ENCODE results near the gene COL6A3. TPM values are rescaled to one million over a fixed set of nuclear protein-coding genes. Genes with fewer than 3 reads are reported as not detected.
"Not testable (repeated sequence)": the region's sequence is repeated elsewhere in the genome, so short reads cannot be mapped to it uniquely, and the experiment has no call there.

Gene COL6A3
- total and polyA plus RNA-seq, 2 donors, result 412 to 1,173 TPM

DNA sequence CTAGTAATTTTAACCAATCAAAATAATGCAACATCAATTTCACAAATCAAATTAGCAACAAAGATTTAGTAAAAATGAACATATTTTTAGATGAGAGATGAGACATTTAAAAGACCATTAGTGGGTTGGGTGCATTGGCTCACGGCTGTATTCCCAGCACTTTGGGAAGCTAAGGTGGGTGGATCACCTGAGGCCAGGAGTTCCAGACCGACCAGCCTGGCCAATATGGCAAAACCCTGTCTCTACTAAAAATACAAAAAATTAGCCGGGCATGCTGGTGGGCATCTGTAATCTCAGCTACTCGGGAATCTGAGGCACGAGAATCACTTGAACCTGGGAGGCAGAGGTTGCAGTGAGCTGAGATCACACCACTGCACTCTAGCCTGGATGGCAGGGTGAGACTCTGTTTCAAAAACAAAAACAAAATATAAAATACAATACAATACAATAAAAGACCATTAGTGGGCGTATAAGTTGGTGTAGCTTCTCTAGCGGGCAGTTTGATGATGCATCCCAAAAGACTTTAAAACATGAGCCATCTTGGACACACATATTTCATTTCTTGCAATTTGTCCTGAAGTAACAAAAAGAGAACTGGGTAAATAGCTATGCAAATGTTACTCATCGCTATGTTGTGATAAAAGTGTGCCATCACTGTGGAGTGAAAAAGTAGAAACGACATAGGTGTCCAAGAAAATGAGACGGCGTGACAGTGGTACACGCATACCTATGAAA lies 101.8 kb downstream of the COL6A3 start:
- no peaks in the 10 kb centered on the region for H3K36me3 ChIP-seq (ENCODE audit: insufficient read depth)
- H3K4me1 ChIP-seq (ENCODE audit: insufficient read depth), result no peaks in the 10 kb centered on the region
- H3K4me3 ChIP-seq (ENCODE audit: low read depth, low read length), result no peak overlapping the region
- 95% methylated on average over 12 of the region's 12 CpGs for WGBS
- H3K27ac ChIP-seq (ENCODE audit: low read depth), result no peak overlapping the region
- DNase-seq (ENCODE audit: extremely low spot score), result no peak

- no peak overlapping the region for H3K4me3 ChIP-seq (ENCODE audit: low read depth, low read length)
- no peak overlapping the region for H3K27ac ChIP-seq (ENCODE audit: low read depth)
- no peaks in the 10 kb centered on the region for H3K36me3 ChIP-seq (ENCODE audit: insufficient read depth)
- no peaks in the 10 kb centered on the region for H3K4me1 ChIP-seq (ENCODE audit: insufficient read depth)
- DNase-seq (ENCODE audit: extremely low spot score), result no peak
- WGBS, result 62% methylated on average over 14 of the region's 14 CpGs
These were observed 103.3 kb downstream of the COL6A3 start for GRCh38 chr2:237310515-237311114.

GRCh38 chr2:237309416-237309815 lies 104.5 kb downstream of the COL6A3 start:
- 37% methylated on average over 4 of the region's 4 CpGs for WGBS
- Histone ChIP-seq H3K4me1 (ENCODE audit: insufficient read depth) (no peaks in the 10 kb centered on the region), H3K36me3 (ENCODE audit: insufficient read depth) (no peaks in the 10 kb centered on the region), H3K4me3 (ENCODE audit: low read depth, low read length) (no peak overlapping the region), H3K27ac (ENCODE audit: low read depth) (no peak overlapping the region)
- DNase-seq (ENCODE audit: extremely low spot score), result no peak

DNA sequence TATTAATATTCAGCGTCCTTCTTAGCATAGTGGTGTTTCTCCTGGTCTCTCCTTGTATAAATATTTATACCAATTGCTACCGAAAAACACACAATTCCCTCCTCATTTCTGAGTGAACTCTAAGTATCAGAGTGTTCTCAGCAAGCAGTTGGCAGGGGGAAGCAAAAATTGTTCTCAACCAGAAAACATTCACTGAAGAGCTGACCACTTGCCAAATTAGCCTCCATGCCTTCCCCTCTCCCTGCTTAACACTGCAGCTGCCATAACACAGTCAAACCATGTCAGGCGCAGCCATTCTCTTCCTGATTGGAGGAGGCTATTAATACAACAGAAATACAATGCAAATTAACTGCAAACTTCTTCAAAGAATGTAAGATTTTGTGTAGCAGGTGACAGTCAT lies 105.0 kb downstream of the COL6A3 start:
- no peaks in the 10 kb centered on the region for H3K4me1 ChIP-seq (ENCODE audit: insufficient read depth)
- DNase-seq (ENCODE audit: extremely low spot score), result no peak
- no peaks in the 10 kb centered on the region for H3K36me3 ChIP-seq (ENCODE audit: insufficient read depth)
- H3K27ac ChIP-seq (ENCODE audit: low read depth), result no peak overlapping the region
- H3K4me3 ChIP-seq (ENCODE audit: low read depth, low read length), result no peak overlapping the region
- 49% methylated on average over 3 of the region's 3 CpGs for WGBS

- Histone ChIP-seq H3K27ac (ENCODE audit: low read depth) (no peak overlapping the region), H3K4me3 (ENCODE audit: low read depth, low read length) (no peak overlapping the region), H3K4me1 (ENCODE audit: insufficient read depth) (no peaks in the 10 kb centered on the region), H3K36me3 (ENCODE audit: insufficient read depth) (no peaks in the 10 kb centered on the region)
- WGBS, result 75% methylated on average over 7 of the region's 7 CpGs
- DNase-seq (ENCODE audit: extremely low spot score), result no peak
These were observed 106.5 kb downstream of the COL6A3 start for GRCh38 chr2:237307474-237307873.

- WGBS, result 89% methylated on average over 3 of the region's 3 CpGs
- DNase-seq (ENCODE audit: extremely low spot score), result no peak
- Histone ChIP-seq H3K4me3 (ENCODE audit: low read depth, low read length) (no peak overlapping the region), H3K36me3 (ENCODE audit: insufficient read depth) (no peaks in the 10 kb centered on the region), H3K27ac (ENCODE audit: low read depth) (no peak overlapping the region), H3K4me1 (ENCODE audit: insufficient read depth) (no peaks in the 10 kb centered on the region)
These were observed 107.2 kb downstream of the COL6A3 start for GRCh38 chr2:237306787-237307170.

GRCh38 chr2:237306083-237306786 lies 107.7 kb downstream of the COL6A3 start:
- H3K27ac ChIP-seq (ENCODE audit: low read depth), result no peak overlapping the region
- no peaks in the 10 kb centered on the region for H3K36me3 ChIP-seq (ENCODE audit: insufficient read depth)
- 88% methylated on average over 7 of the region's 7 CpGs for WGBS
- H3K4me3 ChIP-seq (ENCODE audit: low read depth, low read length), result no peak overlapping the region
- DNase-seq (ENCODE audit: extremely low spot score), result no peak
- H3K4me1 ChIP-seq (ENCODE audit: insufficient read depth), result no peaks in the 10 kb centered on the region

- Histone ChIP-seq H3K4me1 (ENCODE audit: insufficient read depth) (no peaks in the 10 kb centered on the region), H3K27ac (ENCODE audit: low read depth) (no peak overlapping the region), H3K4me3 (ENCODE audit: low read depth, low read length) (no peak overlapping the region), H3K36me3 (ENCODE audit: insufficient read depth) (no peaks in the 10 kb centered on the region)
- DNase-seq (ENCODE audit: extremely low spot score), result no peak
These were observed 108.4 kb downstream of the COL6A3 start for GRCh38 chr2:237305579-237305978.

DNA sequence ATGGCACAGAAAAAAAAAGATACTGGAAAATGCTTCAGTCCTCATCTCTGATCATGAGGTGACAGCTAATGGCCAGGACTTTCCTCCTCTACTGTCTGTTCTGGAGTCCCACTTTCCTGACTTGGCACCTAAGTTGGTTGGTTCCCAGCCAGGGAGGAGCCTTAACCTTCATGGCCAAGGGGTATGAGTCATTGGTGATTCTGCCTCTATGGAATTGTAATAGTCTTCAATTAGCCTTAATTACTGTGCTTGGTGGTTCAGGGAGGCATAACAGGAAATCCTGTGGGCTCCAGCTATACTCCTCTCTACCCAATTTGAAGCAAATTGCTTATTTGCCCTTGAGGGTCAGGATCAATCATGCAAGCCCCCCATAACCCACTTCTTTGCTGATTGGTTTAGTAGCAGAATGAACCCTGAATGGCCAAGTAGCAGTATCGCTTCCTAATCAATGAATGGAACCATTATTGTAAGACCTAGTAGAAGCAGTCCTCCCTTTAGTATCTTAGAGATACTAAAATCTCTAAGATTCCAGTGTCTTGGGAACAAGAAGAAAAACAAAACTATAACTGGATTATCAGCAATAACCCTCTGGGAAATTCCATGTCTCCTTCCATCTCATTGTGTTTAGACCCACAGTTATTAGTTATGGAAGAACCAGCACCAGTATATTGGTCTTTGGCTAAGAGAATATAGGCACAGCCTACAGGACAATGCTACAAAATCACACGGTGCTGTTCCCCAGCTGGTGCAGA lies 109.0 kb downstream of the COL6A3 start:
- no peaks in the 10 kb centered on the region for H3K4me1 ChIP-seq (ENCODE audit: insufficient read depth)
- H3K27ac ChIP-seq (ENCODE audit: low read depth), result no peak overlapping the region
- WGBS, result 92% methylated on average over 2 of the region's 2 CpGs
- H3K4me3 ChIP-seq (ENCODE audit: low read depth, low read length), result no peak overlapping the region
- H3K36me3 ChIP-seq (ENCODE audit: insufficient read depth), result no peaks in the 10 kb centered on the region
- DNase-seq (ENCODE audit: extremely low spot score), result no peak

DNA sequence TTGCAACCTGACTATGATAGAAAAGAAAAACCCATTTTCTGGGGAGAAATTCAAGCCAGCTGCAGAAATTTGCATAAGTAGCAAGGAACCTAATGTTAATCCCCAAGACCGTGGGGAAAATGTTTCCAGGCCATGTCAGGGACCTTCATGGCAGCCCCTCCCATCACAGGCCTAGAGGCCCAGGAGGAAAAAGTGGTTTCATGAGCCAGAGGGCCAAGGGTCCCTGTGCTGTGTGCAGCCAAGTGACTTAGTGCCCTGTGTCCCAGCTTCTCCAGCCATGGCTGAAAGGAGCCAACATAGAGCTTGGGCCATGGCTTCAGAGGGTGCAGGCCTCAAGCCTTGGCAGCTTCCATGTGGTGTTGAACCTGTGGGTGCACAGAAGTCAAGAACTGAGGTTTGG lies 110.7 kb downstream of the COL6A3 start:
- H3K36me3 ChIP-seq (ENCODE audit: insufficient read depth); H3K4me1 ChIP-seq (ENCODE audit: insufficient read depth); DNase-seq (ENCODE audit: extremely low spot score); H3K4me3 ChIP-seq (ENCODE audit: low read depth, low read length); H3K27ac ChIP-seq (ENCODE audit: low read depth): not testable (repeated sequence)
- 87% methylated on average over 1 of the region's 1 CpG for WGBS

DNA sequence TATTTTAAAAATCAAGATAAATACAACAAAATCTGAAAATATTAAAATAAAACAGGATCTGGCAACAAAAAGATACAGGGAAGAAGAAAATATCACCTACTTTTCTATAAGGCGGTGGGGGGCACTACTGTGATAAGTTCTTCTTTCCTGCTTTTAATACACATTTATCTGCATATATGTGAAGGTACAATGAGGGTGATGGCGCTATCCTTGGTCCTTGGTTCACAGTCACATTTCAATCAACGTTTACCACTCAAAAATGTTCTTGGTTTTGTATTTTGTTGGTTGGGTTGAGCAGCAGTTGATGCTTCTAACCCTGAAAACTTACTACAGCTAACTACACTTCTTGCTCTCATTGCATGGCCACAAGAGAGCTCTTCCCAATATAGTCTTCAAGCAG lies 112.4 kb downstream of the COL6A3 start:
- 91% methylated on average over 3 of the region's 3 CpGs for WGBS
- Histone ChIP-seq H3K4me3 (ENCODE audit: low read depth, low read length) (no peak overlapping the region), H3K27ac (ENCODE audit: low read depth) (no peak overlapping the region), H3K36me3 (ENCODE audit: insufficient read depth) (no peaks in the 10 kb centered on the region), H3K4me1 (ENCODE audit: insufficient read depth) (peaks cover 3% of the 10 kb centered on the region)
- DNase-seq (ENCODE audit: extremely low spot score), result no peak

DNA sequence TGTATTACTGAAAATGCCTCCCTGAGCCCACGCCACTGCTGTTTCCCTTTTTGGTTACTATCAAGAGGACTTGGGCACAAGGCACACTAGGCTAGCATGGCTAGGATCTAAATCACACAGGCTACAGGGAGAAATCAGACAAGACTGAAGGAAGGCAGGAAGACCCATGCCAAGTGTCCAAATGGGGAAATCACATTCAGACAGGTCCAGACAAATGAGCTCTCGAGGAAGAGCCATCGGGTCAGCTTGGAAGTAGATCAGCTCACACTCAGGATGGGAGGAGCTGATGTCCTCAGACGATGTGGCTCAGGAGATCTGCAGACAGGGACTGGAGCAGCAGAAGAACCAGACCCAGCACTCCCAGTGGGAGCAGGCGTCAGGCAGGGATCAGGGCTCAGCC lies 113.2 kb downstream of the COL6A3 start:
- DNase-seq (ENCODE audit: extremely low spot score), result no peak
- Histone ChIP-seq H3K27ac (ENCODE audit: low read depth) (no peak overlapping the region), H3K36me3 (ENCODE audit: insufficient read depth) (no peaks in the 10 kb centered on the region), H3K4me1 (ENCODE audit: insufficient read depth) (peaks cover 3% of the 10 kb centered on the region), H3K4me3 (ENCODE audit: low read depth, low read length) (no peak overlapping the region)
- 64% methylated on average over 5 of the region's 5 CpGs for WGBS

- Histone ChIP-seq H3K27ac (ENCODE audit: low read depth) (peak overlapping the region; percentile 27), H3K4me3 (ENCODE audit: low read depth, low read length) (no peak overlapping the region), H3K4me1 (ENCODE audit: insufficient read depth) (peaks cover 3% of the 10 kb centered on the region), H3K36me3 (ENCODE audit: insufficient read depth) (no peaks in the 10 kb centered on the region)
- DNase-seq (ENCODE audit: extremely low spot score), result no peak
- 55% methylated on average over 3 of the region's 3 CpGs for WGBS
These were observed 114.1 kb downstream of the COL6A3 start for GRCh38 chr2:237299906-237300305.

Measured in urinary bladder (tissue), 4 donors.